ENCODE measurements around the gene DOCK2.

GRCh38 chr5:170025853-170026252 lies 388.8 kb downstream of the DOCK2 start:
- TF ChIP-seq, protein P1, sequence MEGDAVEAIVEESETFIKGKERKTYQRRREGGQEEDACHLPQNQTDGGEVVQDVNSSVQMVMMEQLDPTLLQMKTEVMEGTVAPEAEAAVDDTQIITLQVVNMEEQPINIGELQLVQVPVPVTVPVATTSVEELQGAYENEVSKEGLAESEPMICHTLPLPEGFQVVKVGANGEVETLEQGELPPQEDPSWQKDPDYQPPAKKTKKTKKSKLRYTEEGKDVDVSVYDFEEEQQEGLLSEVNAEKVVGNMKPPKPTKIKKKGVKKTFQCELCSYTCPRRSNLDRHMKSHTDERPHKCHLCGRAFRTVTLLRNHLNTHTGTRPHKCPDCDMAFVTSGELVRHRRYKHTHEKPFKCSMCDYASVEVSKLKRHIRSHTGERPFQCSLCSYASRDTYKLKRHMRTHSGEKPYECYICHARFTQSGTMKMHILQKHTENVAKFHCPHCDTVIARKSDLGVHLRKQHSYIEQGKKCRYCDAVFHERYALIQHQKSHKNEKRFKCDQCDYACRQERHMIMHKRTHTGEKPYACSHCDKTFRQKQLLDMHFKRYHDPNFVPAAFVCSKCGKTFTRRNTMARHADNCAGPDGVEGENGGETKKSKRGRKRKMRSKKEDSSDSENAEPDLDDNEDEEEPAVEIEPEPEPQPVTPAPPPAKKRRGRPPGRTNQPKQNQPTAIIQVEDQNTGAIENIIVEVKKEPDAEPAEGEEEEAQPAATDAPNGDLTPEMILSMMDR (IDR thresholded peaks at IDR 0.05), result no peak
- no peak for TF ChIP-seq POLR2A (IDR thresholded peaks at IDR 0.05)

Data from lower leg skin (tissue), 3 donors.